ENCODE measurements around the gene KCND3. TPM values are rescaled to one million over a fixed set of nuclear protein-coding genes. Genes with fewer than 3 reads are reported as not detected.

KCND3 gene
- total RNA-seq, 1 donor from 2014 or later = 2.1 TPM

GRCh38 chr1:111750856-111751255 is 238.6 kb downstream of the KCND3 start:
- Mint-ChIP-seq H3K27me3 (ENCODE audit: unreplicated experiment) (no peaks in the 10 kb centered on the region), H3K4me3 (ENCODE audit: unreplicated experiment) (no peak overlapping the region), H3K27ac (ENCODE audit: unreplicated experiment) (no peak overlapping the region), H3K4me1 (ENCODE audit: unreplicated experiment) (peaks cover 9% of the 10 kb centered on the region), H3K9me3 (ENCODE audit: unreplicated experiment) (no peaks in the 10 kb centered on the region), H3K36me3 (ENCODE audit: unreplicated experiment) (no peaks in the 10 kb centered on the region)
- no peak for DNase-seq (ENCODE audit: extremely low spot score, unreplicated experiment)
- TF ChIP-seq CTCF (IDR thresholded peaks at IDR 0.05) = no peak

GRCh38 chr1:111749628-111750027 is 239.8 kb downstream of the KCND3 start:
- no peaks in the 10 kb centered on the region for H3K9me3 Mint-ChIP-seq (ENCODE audit: unreplicated experiment)
- no peak overlapping the region for H3K4me3 Mint-ChIP-seq (ENCODE audit: unreplicated experiment)
- DNase-seq (ENCODE audit: extremely low spot score, unreplicated experiment) = no peak
- H3K4me1 Mint-ChIP-seq (ENCODE audit: unreplicated experiment) = peaks cover 6% of the 10 kb centered on the region
- no peak for TF ChIP-seq CTCF (IDR thresholded peaks at IDR 0.05)
- H3K27me3 Mint-ChIP-seq (ENCODE audit: unreplicated experiment) = no peaks in the 10 kb centered on the region
- H3K27ac Mint-ChIP-seq (ENCODE audit: unreplicated experiment) = no peak overlapping the region
- no peaks in the 10 kb centered on the region for H3K36me3 Mint-ChIP-seq (ENCODE audit: unreplicated experiment)

GRCh38 chr1:111747947-111748346 is 241.5 kb downstream of the KCND3 start:
- H3K27ac Mint-ChIP-seq (ENCODE audit: unreplicated experiment) = no peak overlapping the region
- no peak for DNase-seq (ENCODE audit: extremely low spot score, unreplicated experiment)
- H3K4me3 Mint-ChIP-seq (ENCODE audit: unreplicated experiment) = no peak overlapping the region
- no peaks in the 10 kb centered on the region for H3K36me3 Mint-ChIP-seq (ENCODE audit: unreplicated experiment)
- no peak for TF ChIP-seq CTCF (IDR thresholded peaks at IDR 0.05)
- H3K4me1 Mint-ChIP-seq (ENCODE audit: unreplicated experiment) = peaks cover 8% of the 10 kb centered on the region
- no peaks in the 10 kb centered on the region for H3K9me3 Mint-ChIP-seq (ENCODE audit: unreplicated experiment)
- H3K27me3 Mint-ChIP-seq (ENCODE audit: unreplicated experiment) = no peaks in the 10 kb centered on the region

- H3K27ac Mint-ChIP-seq (ENCODE audit: unreplicated experiment) = no peak overlapping the region
- peak; percentile 69 for TF ChIP-seq CTCF (IDR thresholded peaks at IDR 0.05)
- no peaks in the 10 kb centered on the region for H3K27me3 Mint-ChIP-seq (ENCODE audit: unreplicated experiment)
These were observed 242.2 kb downstream of the KCND3 start for GRCh38 chr1:111747282-111747734.

GRCh38 chr1:111746614-111746999 is 242.9 kb downstream of the KCND3 start:
- TF ChIP-seq CTCF (IDR thresholded peaks at IDR 0.05) = no peak

More at GRCh38 chr1:111747282-111747734, 242.2 kb downstream of the KCND3 start:
- Mint-ChIP-seq H3K36me3 (ENCODE audit: unreplicated experiment) (no peaks in the 10 kb centered on the region), H3K4me1 (ENCODE audit: unreplicated experiment) (peaks cover 11% of the 10 kb centered on the region), H3K9me3 (ENCODE audit: unreplicated experiment) (no peaks in the 10 kb centered on the region), H3K4me3 (ENCODE audit: unreplicated experiment) (no peak overlapping the region)
- peak; percentile 83 for DNase-seq (ENCODE audit: extremely low spot score, unreplicated experiment)

More at GRCh38 chr1:111746614-111746999, 242.9 kb downstream of the KCND3 start:
- no peak for DNase-seq (ENCODE audit: extremely low spot score, unreplicated experiment)
- Mint-ChIP-seq H3K4me3 (ENCODE audit: unreplicated experiment) (no peak overlapping the region), H3K27ac (ENCODE audit: unreplicated experiment) (no peak overlapping the region), H3K36me3 (ENCODE audit: unreplicated experiment) (no peaks in the 10 kb centered on the region), H3K9me3 (ENCODE audit: unreplicated experiment) (no peaks in the 10 kb centered on the region), H3K4me1 (ENCODE audit: unreplicated experiment) (peaks cover 11% of the 10 kb centered on the region), H3K27me3 (ENCODE audit: unreplicated experiment) (no peaks in the 10 kb centered on the region)
